NB4 (cell line): ENCODE data around the gene SLC2A5.

Source experiments
- DNase-seq: peaks from one replicate; pipeline ENCODE4 v3.0.0; 2010; ENCODE audit warnings: low read depth
- H3K4me3 ChIP-seq: one replicate; pipeline ENCODE4 v1.5.1; 2011; ENCODE audit warnings: mild to moderate bottlenecking, low read depth, low read length, moderate library complexity
- CTCF ChIP-seq: IDR thresholded peaks from one replicate; pipeline ENCODE4 v1.5.1; 2012; ENCODE audit warnings: low read depth, low read length
- MAX ChIP-seq: IDR thresholded peaks from 2 replicates; pipeline ENCODE4 v1.6.1; 2011; ENCODE audit warnings: low read depth, low read length
- MYC ChIP-seq: IDR thresholded peaks from 2 replicates; pipeline ENCODE4 v1.6.1; 2011; ENCODE audit warnings: low read depth, low read length
- POLR2A ChIP-seq: IDR thresholded peaks from 2 replicates; pipeline ENCODE4 v1.6.1; 2011; ENCODE audit warnings: mild to moderate bottlenecking; ENCODE audit not compliant: insufficient read length; ENCODE audit errors: extremely low read depth

Gene SLC2A5

GRCh38 chr1:9111357-9111691 lies 41.9 kb upstream of the SLC2A5 start:
- TF ChIP-seq CTCF (no peak), MYC (no peak), POLR2A (no peak), MAX (no peak)
- no peak for DNase-seq
- no peak overlapping the region for H3K4me3 ChIP-seq

GRCh38 chr1:9110669-9111356 lies 41.4 kb upstream of the SLC2A5 start:
- DNase-seq, result peak; percentile 91
- no peak overlapping the region for H3K4me3 ChIP-seq
- TF ChIP-seq POLR2A (no peak), CTCF (peak; percentile 82), MYC (no peak), MAX (no peak)

GRCh38 chr1:9108056-9108665 lies 38.7 kb upstream of the SLC2A5 start:
- TF ChIP-seq MYC (no peak), CTCF (no peak), MAX (no peak), POLR2A (no peak)
- H3K4me3 ChIP-seq, result no peak overlapping the region
- no peak for DNase-seq

- no peak for TF ChIP-seq MYC
- TF ChIP-seq MAX, result no peak
- TF ChIP-seq CTCF, result no peak
- no peak for TF ChIP-seq POLR2A
- no peak for DNase-seq
- H3K4me3 ChIP-seq, result no peak overlapping the region
Observed at GRCh38 chr1:9107136-9107535, 37.7 kb upstream of the SLC2A5 start.

- no peak for DNase-seq
- H3K4me3 ChIP-seq, result no peak overlapping the region
- TF ChIP-seq POLR2A (no peak), MAX (no peak), MYC (no peak), CTCF (no peak)
Observed at GRCh38 chr1:9106286-9106685, 36.9 kb upstream of the SLC2A5 start.
